Right atrium auricular region (tissue), 2 donors: Measurements from ENCODE around the gene CLRN3. TPM values are rescaled to one million over a fixed set of nuclear protein-coding genes. Genes with fewer than 3 reads are reported as not detected.

Experiments
- DNase-seq: peaks from one replicate; pipeline ENCODE4 v3.0.0-alpha.2; 2019; ENCODE audit warnings: low spot score
- H3K27ac ChIP-seq, 2 donors: fragments of 200-600 bp; sonication (generic); 1 replicate in 1 of 2; 2 replicates in 1 of 2; pipeline ENCODE4 v1.5.1; 2016 to 2019
- H3K27me3 ChIP-seq, 2 donors: fragments of 200-600 bp; sonication (generic); one replicate each; pipeline versions ENCODE4 v1.5.1 to v1.6.0; 2017 to 2019
- H3K36me3 ChIP-seq: fragments of 200-600 bp; sonication (generic); one replicate; pipeline ENCODE4 v1.5.1; 2016
- H3K4me1 ChIP-seq, 2 donors: fragments of 200-600 bp; sonication (generic); one replicate each; pipeline versions ENCODE4 v1.5.1 to v1.6.0; 2017 to 2019
- H3K4me3 ChIP-seq, 2 donors: fragments of 200-600 bp; sonication (generic); 1 replicate in 1 of 2; 2 replicates in 1 of 2; pipeline ENCODE4 v1.5.1; 2017 to 2019; ENCODE audit warnings: mild to moderate bottlenecking in 1 of 2, moderate library complexity in 1 of 2
- H3K9me3 ChIP-seq, 2 donors: fragments of 200-600 bp; sonication (generic); one replicate each; pipeline ENCODE4 v1.5.1; 2019
- CTCF ChIP-seq, 2 donors: fragments of 200-600 bp; sonication (generic); IDR thresholded peaks; one replicate each; pipeline ENCODE4 v1.5.1; 2019; ENCODE audit warnings: antibody characterized with exemption in 2 of 2
- total RNA-seq, 2 donors: library from RNA; depleted of rRNA; stranded (reverse); fragments of >200 nt; gene quantifications; one replicate each; pipeline ENCODE4 v1.1.0, GENCODE V29; 2016

Gene CLRN3
- total RNA-seq, 2 donors from 2014 or later: not detected

- no peak for DNase-seq
- TF ChIP-seq CTCF (IDR thresholded peaks at IDR 0.05): no peak
- Histone ChIP-seq H3K9me3 (no peaks in the 10 kb centered on the region), H3K4me1 (no peaks in the 10 kb centered on the region), H3K27me3 (no peaks in the 10 kb centered on the region), H3K4me3 (no peak overlapping the region), H3K36me3 (no peaks in the 10 kb centered on the region), H3K27ac (no peak overlapping the region)
Measured at GRCh38 chr10:127884501-127884900, 8.2 kb downstream of the CLRN3 start.

GRCh38 chr10:127883516-127883915 is 9.2 kb downstream of the CLRN3 start:
- no peak for DNase-seq
- no peak overlapping the region for H3K4me3 ChIP-seq
- no peaks in the 10 kb centered on the region for H3K36me3 ChIP-seq
- H3K9me3 ChIP-seq: no peaks in the 10 kb centered on the region
- no peaks in the 10 kb centered on the region for H3K4me1 ChIP-seq
- H3K27me3 ChIP-seq: no peaks in the 10 kb centered on the region
- TF ChIP-seq CTCF (IDR thresholded peaks at IDR 0.05): no peak
- no peak overlapping the region for H3K27ac ChIP-seq

GRCh38 chr10:127882801-127883459 is 9.8 kb downstream of the CLRN3 start:
- Histone ChIP-seq H3K36me3 (no peaks in the 10 kb centered on the region), H3K4me3 (no peak overlapping the region), H3K27me3 (no peaks in the 10 kb centered on the region), H3K4me1 (no peaks in the 10 kb centered on the region), H3K27ac (no peak overlapping the region), H3K9me3 (no peaks in the 10 kb centered on the region)
- no peak for TF ChIP-seq CTCF (IDR thresholded peaks at IDR 0.05)
- DNase-seq: no peak

GRCh38 chr10:127882391-127882790 is 10.3 kb downstream of the CLRN3 start:
- H3K4me1 ChIP-seq: no peaks in the 10 kb centered on the region
- no peaks in the 10 kb centered on the region for H3K36me3 ChIP-seq
- TF ChIP-seq CTCF (IDR thresholded peaks at IDR 0.05): no peak
- no peaks in the 10 kb centered on the region for H3K9me3 ChIP-seq
- H3K4me3 ChIP-seq: no peak overlapping the region
- H3K27me3 ChIP-seq: no peaks in the 10 kb centered on the region
- H3K27ac ChIP-seq: no peak overlapping the region
- no peak for DNase-seq

- no peak for DNase-seq
- peak overlapping the region in 1 of 2 donors; percentile 50 for H3K27ac ChIP-seq
- H3K27me3 ChIP-seq: no peaks in the 10 kb centered on the region
- no peak overlapping the region for H3K4me3 ChIP-seq
- H3K4me1 ChIP-seq: no peaks in the 10 kb centered on the region
- H3K36me3 ChIP-seq: no peaks in the 10 kb centered on the region
- H3K9me3 ChIP-seq: no peaks in the 10 kb centered on the region
- TF ChIP-seq CTCF (IDR thresholded peaks at IDR 0.05): no peak
Measured at GRCh38 chr10:127881262-127881661, 11.5 kb downstream of the CLRN3 start.

GRCh38 chr10:127880557-127880956 is 12.2 kb downstream of the CLRN3 start:
- no peak for TF ChIP-seq CTCF (IDR thresholded peaks at IDR 0.05)
- H3K27ac ChIP-seq: peak overlapping the region in 1 of 2 donors; percentile 50
- H3K4me1 ChIP-seq: no peaks in the 10 kb centered on the region
- no peak for DNase-seq
- H3K4me3 ChIP-seq: no peak overlapping the region
- no peaks in the 10 kb centered on the region for H3K27me3 ChIP-seq
- H3K9me3 ChIP-seq: no peaks in the 10 kb centered on the region
- no peaks in the 10 kb centered on the region for H3K36me3 ChIP-seq
